SHP77 (cell line): ENCODE measurements around the gene C10orf143.
"Not testable (repeated sequence)": the region's sequence is repeated elsewhere in the genome, so short reads cannot be mapped to it uniquely, and the experiment has no call there.

Experiments used
- DNase-seq, 2 experiments: peaks; one replicate each; lab custom pipeline; 2025; lab: John Stamatoyannopoulos, UW

The C10orf143 gene

GRCh38 chr10:130110246-130111112, at the start of gene C10orf143:
TSS of gene C10orf143 (minus strand) at chr10:130110830. CDS start at chr10:130110772, 58 bp downstream.
- DNase-seq: peak; percentile 91 to 95

GRCh38 chr10:130159192-130159794, 48.7 kb upstream of the C10orf143 start:
- DNase-seq: peak in 1 of 2 experiments; percentile 9

GRCh38 chr10:130146042-130146441, 35.4 kb upstream of the C10orf143 start:
- DNase-seq: no peak

- DNase-seq: no peak
These were observed 31.2 kb upstream of the C10orf143 start for GRCh38 chr10:130141878-130142277.

GRCh38 chr10:130141460-130141859, 30.8 kb upstream of the C10orf143 start:
- no peak for DNase-seq

GRCh38 chr10:130141038-130141437, 30.4 kb upstream of the C10orf143 start:
- DNase-seq: no peak

GRCh38 chr10:130140425-130140824, 29.8 kb upstream of the C10orf143 start:
- DNase-seq: no peak

- peak; percentile 48 to 81 for DNase-seq
These were observed 27.8 kb upstream of the C10orf143 start for GRCh38 chr10:130138479-130138866.

GRCh38 chr10:130137659-130138478, 27.2 kb upstream of the C10orf143 start:
- no peak for DNase-seq

- no peak for DNase-seq
These were observed 26.4 kb upstream of the C10orf143 start for GRCh38 chr10:130137090-130137448.

GRCh38 chr10:130136226-130137089, 25.8 kb upstream of the C10orf143 start, which contains the start of gene GLRX3:
TSS of gene GLRX3 (plus strand) at chr10:130136391. CDS start at chr10:130136421, 30 bp downstream.
- peak; percentile 55 to 82 for DNase-seq

GRCh38 chr10:130135676-130136225, 25.1 kb upstream of the C10orf143 start:
- no peak for DNase-seq

- no peak for DNase-seq
These were observed 18.3 kb upstream of the C10orf143 start for GRCh38 chr10:130128922-130129321.

GRCh38 chr10:130128062-130128781, 17.6 kb upstream of the C10orf143 start:
- no peak for DNase-seq

GRCh38 chr10:130127364-130128061, 16.9 kb upstream of the C10orf143 start:
- DNase-seq: peak; percentile 56 to 64

GRCh38 chr10:130121486-130122079, 11.0 kb upstream of the C10orf143 start:
- no peak for DNase-seq

GRCh38 chr10:130117535-130117934, 6.9 kb upstream of the C10orf143 start:
- DNase-seq: not testable (repeated sequence)

- not testable (repeated sequence) for DNase-seq
These were observed 6.3 kb upstream of the C10orf143 start for GRCh38 chr10:130116942-130117341.

- no peak for DNase-seq
These were observed 2.2 kb upstream of the C10orf143 start for GRCh38 chr10:130112821-130113220.
